Adrenal gland (tissue), 12 donors: ENCODE results near the gene TBXAS1. TPM values are rescaled to one million over a fixed set of nuclear protein-coding genes. Genes with fewer than 3 reads are reported as not detected.

Experiments
- DNase-seq, 7 donors: peaks; one replicate each; pipeline ENCODE4 v3.0.0-alpha.2; 2019 to 2020
- H3K27ac ChIP-seq, 5 donors: fragments of 200-600 bp; sonication (generic) in 4 of 5; 1 replicate in 3 of 5; 2 replicates in 2 of 5; pipeline versions ENCODE4 v1.5.1 to v1.8.0; 2016 to 2020; ENCODE audit warnings: mild to moderate bottlenecking in 1 of 5
- H3K27me3 ChIP-seq: fragments of 200-600 bp; 2 replicates; pipeline ENCODE4 v1.8.0; 2021
- H3K36me3 ChIP-seq, 2 donors: fragments of 200-600 bp; replicated peaks in 1 of 2; 1 replicate in 1 of 2; 2 replicates in 1 of 2; pipeline versions ENCODE4 v1.5.1 to v1.8.0; 2018 to 2022
- H3K4me1 ChIP-seq, 2 donors: fragments of 200-600 bp; replicated peaks in 1 of 2; 1 replicate in 1 of 2; 2 replicates in 1 of 2; pipeline versions ENCODE4 v1.5.1 to v1.8.0; 2018 to 2021
- H3K4me3 ChIP-seq, 4 donors: fragments of 200-600 bp; sonication (generic) in 3 of 4; one replicate each; pipeline ENCODE4 v1.5.1; 2016 to 2018
- H3K9me3 ChIP-seq, 3 donors: fragments of 200-600 bp; sonication (generic) in 1 of 3; replicated peaks in 1 of 3; 1 replicate in 2 of 3; 2 replicates in 1 of 3; pipeline versions ENCODE4 v1.5.1 to v1.8.0; 2016 to 2021
- CTCF ChIP-seq, 6 experiments: fragments of 450-650 bp in 4 of 6; fragments of 200-600 bp in 2 of 6; sonication (generic) in 1 of 6; IDR thresholded peaks; 1 replicate in 5 of 6; 2 replicates in 1 of 6; pipeline versions ENCODE4 v1.5.1 to v1.8.0; 2016 to 2021; ENCODE audit warnings: antibody characterized with exemption in 6 of 6, mild to moderate bottlenecking in 2 of 6, moderate library complexity in 1 of 6
- POLR2A ChIP-seq, 2 donors: fragments of 450-650 bp; IDR thresholded peaks; one replicate each; pipeline ENCODE4 v1.6.1; 2017; ENCODE audit warnings: antibody characterized with exemption in 2 of 2, mild to moderate bottlenecking in 2 of 2, moderate library complexity in 1 of 2
- WGBS, 4 donors: extraction: QIAGEN DNeasy Blood & Tissue Kit in 2 of 4; methylation state at CpG; one replicate each; pipeline versions ENCODE4 v1.1.5 to v1.1.7; 2013 to 2017; 5-methylcytosine and 5-hydroxymethylcytosine counted together
- intact Hi-C, 2 donors: fragments of 100-400 bp; cut with DNase I; formaldehyde crosslinking; loops; one replicate each; pipeline versions ENCODE4 v1.14.1 to v1.15.0; 2022 to 2023
- polyA plus RNA-seq, 3 donors: library from polyadenylated mRNA; stranded (reverse); fragments of 200-250 nt in 2 of 3; fragments of 350-450 nt in 1 of 3; fragmentation: Illumina TruSeq in 1 of 3; extraction: RNeasy Lipid Tissue Mini Kit (QIAGEN cat#74804) in 1 of 3; gene quantifications; one replicate each; pipeline ENCODE4 v1.2.3, GENCODE V29; 2013 to 2014
- total RNA-seq, 9 donors: library from RNA; depleted of rRNA in 4 of 9; stranded (reverse); fragments of >200 nt in 4 of 9; fragments of 120-200 nt in 1 of 9; fragmentation: NEBNext Ultra II Directional in 1 of 9; extraction: Animal tissue kit (Norgen Biotek cat#: 25700) in 1 of 9; gene quantifications; one replicate each; pipeline versions ENCODE4 v1.1.0 to v1.2.4, GENCODE V29; 2013 to 2023
- donor health status: healthy with polysubstance abuse.
- donor health status: Bipolar disorder and iron deficiency.
- donor health status: DM: yes; HTN: yes; CAD: no.
- donor health status: DM: no; HTN: no; CAD: no.
- donor health status: DM: no; HTN: no; CAD: no.
- donor health status: DM: yes; HTN: yes; CAD: no.

TBXAS1 gene
- total and polyA plus RNA-seq, 12 donors: 9.0 to 87.0 (median 27.3) TPM

GRCh38 chr7:139899328-139899955, 70.4 kb downstream of the TBXAS1 start:
- H3K27me3 ChIP-seq: no peaks in the 10 kb centered on the region
- H3K27ac ChIP-seq: no peak overlapping the region
- no peaks in the 10 kb centered on the region for H3K4me1 ChIP-seq
- H3K4me3 ChIP-seq: no peak overlapping the region
- no peaks in the 10 kb centered on the region for H3K9me3 ChIP-seq
- intact Hi-C loops: no loop called here
- no peak for DNase-seq
- H3K36me3 ChIP-seq: no peaks in the 10 kb centered on the region
- TF ChIP-seq POLR2A (IDR thresholded peaks at IDR 0.05) (no peak), CTCF (IDR thresholded peaks at IDR 0.05) (no peak)
- WGBS, 4 donors: 93 to 97% (median 94%) methylated on average over 5 of the region's 5 CpGs

GRCh38 chr7:139900326-139900725, 71.3 kb downstream of the TBXAS1 start:
- 78 to 94% (median 90%) methylated on average over 2 of the region's 2 CpGs for WGBS, 4 donors
- intact Hi-C loops: no loop called here
- no peak for TF ChIP-seq POLR2A (IDR thresholded peaks at IDR 0.05)
- Histone ChIP-seq H3K4me3 (no peak overlapping the region), H3K9me3 (no peaks in the 10 kb centered on the region), H3K36me3 (no peaks in the 10 kb centered on the region), H3K4me1 (no peaks in the 10 kb centered on the region), H3K27me3 (no peaks in the 10 kb centered on the region), H3K27ac (no peak overlapping the region)
- DNase-seq: no peak

- WGBS, 4 donors: 57 to 78% (median 72%) methylated on average over 6 of the region's 6 CpGs
These were observed 72.2 kb downstream of the TBXAS1 start for GRCh38 chr7:139901056-139901795.

GRCh38 chr7:139901901-139902300, 72.8 kb downstream of the TBXAS1 start:
- Histone ChIP-seq H3K4me1 (no peaks in the 10 kb centered on the region), H3K36me3 (no peaks in the 10 kb centered on the region), H3K9me3 (no peaks in the 10 kb centered on the region), H3K27me3 (no peaks in the 10 kb centered on the region), H3K27ac (no peak overlapping the region), H3K4me3 (no peak overlapping the region)
- DNase-seq: no peak
- intact Hi-C loops: no loop called here
- TF ChIP-seq POLR2A (IDR thresholded peaks at IDR 0.05): no peak
- TF ChIP-seq CTCF (IDR thresholded peaks at IDR 0.05): no peak
- WGBS, 4 donors: 66 to 80% (median 77%) methylated on average over 3 of the region's 3 CpGs

More at GRCh38 chr7:139901056-139901795, 72.2 kb downstream of the TBXAS1 start:
- Histone ChIP-seq H3K27me3 (no peaks in the 10 kb centered on the region), H3K9me3 (no peaks in the 10 kb centered on the region), H3K36me3 (no peaks in the 10 kb centered on the region), H3K4me1 (no peaks in the 10 kb centered on the region), H3K27ac (peak overlapping the region in 1 of 5 donors; percentile 10), H3K4me3 (no peak overlapping the region)
- intact Hi-C loops: no loop called here
- no peak for TF ChIP-seq CTCF (IDR thresholded peaks at IDR 0.05)
- DNase-seq: no peak
